NCI-H2196 treated with DMSO at 0.1 percent for 48 hours (cell line): ENCODE measurements around the gene RABL3.
"Not testable (repeated sequence)": the region's sequence is repeated elsewhere in the genome, so short reads cannot be mapped to it uniquely, and the experiment has no call there.

Experiments used
- DNase-seq: peaks from one replicate; lab custom pipeline; 2025; ENCODE audit not compliant: unreplicated experiment; lab: John Stamatoyannopoulos, UW

The RABL3 gene

GRCh38 chr3:120745466-120745865, 3.1 kb upstream of the RABL3 start:
- no peak for DNase-seq

DNA sequence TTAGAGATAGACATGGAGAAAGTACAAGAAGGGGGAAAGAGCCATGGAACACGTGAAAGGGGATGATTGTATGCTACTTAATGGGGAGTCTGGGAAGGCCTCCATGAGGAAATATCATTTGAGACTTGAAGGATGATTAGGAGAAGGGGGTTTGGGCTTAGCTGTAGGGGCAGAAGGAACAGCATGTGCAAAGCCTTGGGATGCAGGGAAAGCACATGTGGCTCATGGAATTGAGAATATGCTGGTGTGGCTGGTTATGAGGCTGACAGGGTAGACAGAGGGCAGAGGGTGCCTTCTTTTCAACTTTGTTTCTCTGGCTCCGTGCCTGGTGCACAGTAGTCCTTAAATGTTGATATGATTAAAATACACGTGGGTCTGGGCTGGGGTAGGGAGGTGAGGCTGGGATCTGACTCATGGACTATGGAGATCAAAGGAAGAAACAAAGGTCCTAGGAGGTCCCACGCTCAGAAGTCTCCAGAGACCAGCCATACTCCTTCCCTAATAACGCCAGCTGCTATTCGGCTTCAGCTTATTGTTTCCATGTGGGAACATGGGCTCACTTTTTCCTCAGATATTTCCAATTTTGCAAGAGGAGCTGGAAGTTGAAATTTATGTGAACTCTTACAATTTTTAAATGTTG, 1.4 kb upstream of the RABL3 start:
- no peak for DNase-seq

DNA sequence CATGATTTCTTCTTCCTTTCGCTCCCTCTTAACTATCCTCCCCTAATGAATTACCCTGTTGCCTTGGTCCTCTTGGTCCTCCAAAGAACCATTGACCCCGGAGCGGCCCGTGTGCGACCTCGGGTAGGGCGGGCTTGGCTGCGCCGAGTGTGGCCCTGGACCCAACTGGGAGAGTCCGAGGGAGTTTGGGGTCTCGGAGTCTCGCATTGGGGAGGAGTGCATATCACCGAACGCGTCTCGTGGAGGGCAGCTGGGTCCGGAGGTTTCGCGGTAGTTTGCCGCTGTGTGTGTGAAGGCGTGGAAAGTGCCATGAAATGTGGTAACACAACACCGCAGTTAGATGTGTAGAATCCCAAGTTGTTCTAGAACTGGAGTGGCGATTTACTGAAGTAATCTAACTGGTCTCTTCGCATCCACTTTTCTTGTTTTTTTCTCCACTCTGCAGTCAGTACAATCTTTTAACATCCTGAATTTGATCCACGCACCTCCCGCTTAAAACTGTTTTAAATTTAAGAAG, 591 bp upstream of the RABL3 start:
- no peak for DNase-seq

DNA sequence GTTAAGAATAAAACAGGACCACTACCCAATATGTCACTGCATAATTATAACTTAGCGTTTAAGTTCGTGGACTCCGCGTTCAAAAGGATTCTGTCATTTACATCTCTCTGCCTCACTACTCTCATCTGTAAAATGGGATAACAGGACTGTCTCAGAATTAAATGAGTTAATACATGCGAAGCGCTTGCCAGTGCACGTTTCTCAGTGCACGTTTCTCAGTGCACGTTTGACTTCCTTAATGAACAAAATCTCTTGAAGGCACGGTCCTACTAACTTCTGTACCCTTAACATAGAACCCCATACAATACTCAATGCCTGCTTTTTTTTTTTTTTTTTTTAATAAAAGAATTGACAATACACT, 499 bp downstream of the RABL3 start:
- no peak for DNase-seq

- no peak for DNase-seq
These were observed 996 bp downstream of the RABL3 start for GRCh38 chr3:120741320-120741719.

DNA sequence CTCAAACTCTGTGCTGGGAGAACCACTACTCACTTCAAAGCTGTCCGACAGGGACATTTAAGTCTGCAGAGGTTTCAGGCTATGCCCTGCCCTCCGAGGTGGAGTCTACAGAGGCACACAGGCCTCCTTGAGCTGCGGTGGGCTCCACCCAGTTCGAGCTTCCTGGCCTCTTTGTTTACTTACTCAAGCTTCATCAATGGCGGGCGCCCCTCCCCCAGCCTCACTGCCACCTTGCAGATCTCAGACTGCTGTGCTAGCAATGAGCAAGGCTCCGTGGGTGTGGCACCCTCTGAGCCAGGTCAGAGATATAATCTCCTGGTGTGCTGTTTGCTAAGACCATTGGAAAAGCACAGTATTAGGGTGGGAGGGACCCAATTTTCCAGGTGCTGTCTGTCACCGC, 4.3 kb downstream of the RABL3 start:
- DNase-seq, result not testable (repeated sequence)

- DNase-seq, result no peak
These were observed 11.5 kb downstream of the RABL3 start for GRCh38 chr3:120730576-120731542.

DNA sequence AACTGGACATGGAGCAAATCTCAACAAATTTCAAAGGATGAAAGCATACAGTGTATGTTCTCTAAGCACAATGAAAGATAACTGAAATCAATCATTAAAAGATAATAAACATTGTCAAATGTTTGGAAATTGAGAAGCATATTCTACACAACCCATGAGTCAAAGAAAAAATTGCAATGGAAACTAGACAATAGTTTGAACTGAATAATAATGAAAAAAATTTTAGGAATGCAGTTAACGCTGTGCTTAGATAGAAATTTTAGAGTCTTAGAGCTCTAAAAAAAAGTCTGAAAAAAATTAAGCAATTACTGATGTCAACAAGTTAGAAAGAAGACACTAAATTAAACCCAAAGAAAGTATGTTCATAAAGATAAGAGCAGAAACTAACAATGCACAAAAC, 15.5 kb downstream of the RABL3 start:
- no peak for DNase-seq

- DNase-seq, result not testable (repeated sequence)
These were observed 23.0 kb downstream of the RABL3 start for GRCh38 chr3:120719167-120719834.

DNA sequence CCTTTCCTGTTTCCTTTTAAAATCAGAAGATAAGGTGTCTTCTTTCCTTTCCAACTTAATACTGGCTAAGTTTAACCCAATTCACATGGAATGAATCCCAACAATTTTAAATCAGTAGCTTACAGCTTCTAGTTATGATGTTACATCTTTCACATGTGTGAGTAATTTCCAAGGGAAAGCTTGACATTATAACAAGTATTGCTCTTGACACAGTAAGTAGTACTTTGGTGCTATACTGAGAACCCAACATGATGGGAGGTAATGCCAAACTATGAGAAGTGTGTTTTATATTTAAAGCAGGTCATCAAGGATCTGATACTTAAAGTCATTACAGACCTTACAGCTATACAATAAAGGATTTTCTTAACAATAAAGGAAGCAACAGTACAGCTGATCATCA, 29.1 kb downstream of the RABL3 start:
- no peak for DNase-seq

GRCh38 chr3:120710369-120710768, 31.9 kb downstream of the RABL3 start:
- no peak for DNase-seq

DNA sequence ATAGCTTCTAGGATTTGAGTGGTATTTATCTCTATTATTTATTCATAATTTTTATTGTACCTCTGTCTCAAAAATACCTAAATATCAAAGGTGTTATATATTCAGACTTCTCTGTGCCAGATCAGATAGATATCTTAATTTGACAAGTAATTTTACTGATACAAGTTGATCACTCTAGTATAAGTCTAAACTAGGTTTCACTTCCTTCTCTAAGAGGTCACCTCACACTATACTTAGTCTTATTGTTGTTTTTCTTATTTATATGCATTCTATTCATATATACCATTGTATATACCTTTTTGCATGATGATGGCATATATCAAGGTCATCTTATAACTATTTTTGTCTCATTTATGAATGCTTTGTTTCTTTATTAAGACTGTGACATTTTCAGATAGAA, 33.9 kb downstream of the RABL3 start:
- no peak for DNase-seq

GRCh38 chr3:120706950-120707349, 35.4 kb downstream of the RABL3 start:
- no peak for DNase-seq

DNA sequence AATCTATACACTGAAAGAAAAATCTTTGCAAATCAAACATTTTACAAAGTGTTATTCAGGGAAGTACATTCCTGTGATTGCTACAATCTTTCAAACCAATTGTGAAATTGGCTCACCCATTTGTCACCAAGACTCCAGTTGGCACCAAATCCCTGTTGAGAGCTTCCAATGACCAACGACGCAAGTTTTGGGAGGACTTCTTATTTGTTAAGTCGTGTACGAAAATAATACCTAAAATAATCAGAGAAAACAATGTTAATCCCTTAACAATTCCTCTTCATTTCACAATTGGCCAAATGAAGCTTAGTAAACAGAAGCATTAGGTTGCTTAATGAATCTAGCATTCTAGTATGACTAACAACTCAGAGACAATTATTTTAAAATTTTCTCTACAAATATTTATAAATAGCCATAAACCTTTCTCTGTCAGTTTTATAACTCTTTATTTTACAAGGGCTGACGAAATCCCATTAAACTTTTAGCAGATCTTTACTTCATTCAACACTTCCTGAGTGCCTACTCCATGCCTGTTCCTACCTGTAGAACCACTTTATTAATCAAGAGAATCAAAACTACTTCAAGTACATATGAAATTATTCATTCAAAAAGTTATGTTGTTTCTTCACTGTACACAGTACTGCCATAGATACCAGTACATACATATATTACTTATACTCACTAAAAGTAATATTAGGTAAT, 36.3 kb downstream of the RABL3 start:
- DNase-seq, result no peak

DNA sequence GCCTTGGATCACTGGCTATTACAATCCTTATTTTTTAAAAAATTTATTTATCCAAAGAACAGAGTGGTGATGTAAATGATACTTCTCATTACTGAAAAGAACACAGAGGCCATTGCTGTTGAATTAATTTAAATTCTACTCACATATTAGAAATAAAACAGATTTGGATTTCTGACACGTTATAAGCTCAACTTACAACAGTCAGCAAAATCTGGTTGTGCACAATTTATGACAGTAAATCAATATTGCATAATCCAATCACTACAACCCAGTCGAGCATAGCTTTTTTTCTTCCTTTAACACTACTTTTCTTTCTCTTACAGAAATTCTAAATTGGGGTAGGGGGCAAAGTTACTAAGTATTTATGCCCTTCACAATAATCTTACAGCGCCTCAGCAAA, 43.0 kb downstream of the RABL3 start:
- no peak for DNase-seq

GRCh38 chr3:120693439-120694171, 48.7 kb downstream of the RABL3 start:
- DNase-seq, result peak; percentile 29

- DNase-seq, result no peak
These were observed 52.9 kb downstream of the RABL3 start for GRCh38 chr3:120689395-120689794.

- DNase-seq, result no peak
These were observed 54.2 kb downstream of the RABL3 start for GRCh38 chr3:120688121-120688520.

DNA sequence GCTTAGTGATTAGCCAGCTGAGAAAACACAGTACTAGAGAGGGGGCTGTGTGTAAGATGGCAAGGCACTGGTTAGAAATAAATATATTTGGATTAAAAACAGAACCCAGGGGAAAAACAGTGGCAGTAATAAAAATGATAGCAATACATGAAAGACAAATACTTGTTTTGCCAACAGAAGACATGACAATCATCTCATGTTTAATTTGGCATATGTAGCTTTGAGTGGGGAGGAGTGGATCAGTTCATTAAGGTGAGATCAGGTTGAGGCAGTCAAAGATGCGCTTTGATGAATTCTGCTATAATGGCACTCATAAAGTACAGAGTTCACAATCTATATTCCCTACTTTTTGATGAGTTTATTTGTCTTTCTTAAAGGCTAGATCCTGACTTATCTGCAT, 56.9 kb downstream of the RABL3 start:
- DNase-seq, result no peak

DNA sequence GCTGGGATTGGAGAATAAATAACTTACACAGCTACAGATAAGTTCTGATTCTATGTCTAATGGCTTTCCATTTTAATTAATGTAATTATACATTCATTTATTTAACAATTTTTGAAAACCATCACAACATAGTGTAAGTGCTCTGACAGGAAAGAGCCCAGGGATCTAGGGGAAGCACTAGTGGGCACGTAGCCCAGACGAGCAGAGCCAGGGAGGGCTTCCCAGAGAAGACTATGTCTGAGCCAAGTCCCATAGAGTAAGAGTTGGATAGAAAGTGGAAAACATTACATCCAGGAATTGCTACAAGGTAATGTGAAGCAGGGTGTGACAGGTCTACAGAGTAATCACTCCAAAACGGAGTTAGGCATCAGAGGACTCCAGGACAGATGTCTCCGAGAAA, 57.4 kb downstream of the RABL3 start:
- no peak for DNase-seq
